ENCODE measurements around the gene SULT4A1. TPM values are rescaled to one million over a fixed set of nuclear protein-coding genes. Genes with fewer than 3 reads are reported as not detected.

The SULT4A1 gene
- total and polyA plus RNA-seq, 2 donors (not counting 1 experiment from before 2014, with no cell fraction given) = not detected

DNA sequence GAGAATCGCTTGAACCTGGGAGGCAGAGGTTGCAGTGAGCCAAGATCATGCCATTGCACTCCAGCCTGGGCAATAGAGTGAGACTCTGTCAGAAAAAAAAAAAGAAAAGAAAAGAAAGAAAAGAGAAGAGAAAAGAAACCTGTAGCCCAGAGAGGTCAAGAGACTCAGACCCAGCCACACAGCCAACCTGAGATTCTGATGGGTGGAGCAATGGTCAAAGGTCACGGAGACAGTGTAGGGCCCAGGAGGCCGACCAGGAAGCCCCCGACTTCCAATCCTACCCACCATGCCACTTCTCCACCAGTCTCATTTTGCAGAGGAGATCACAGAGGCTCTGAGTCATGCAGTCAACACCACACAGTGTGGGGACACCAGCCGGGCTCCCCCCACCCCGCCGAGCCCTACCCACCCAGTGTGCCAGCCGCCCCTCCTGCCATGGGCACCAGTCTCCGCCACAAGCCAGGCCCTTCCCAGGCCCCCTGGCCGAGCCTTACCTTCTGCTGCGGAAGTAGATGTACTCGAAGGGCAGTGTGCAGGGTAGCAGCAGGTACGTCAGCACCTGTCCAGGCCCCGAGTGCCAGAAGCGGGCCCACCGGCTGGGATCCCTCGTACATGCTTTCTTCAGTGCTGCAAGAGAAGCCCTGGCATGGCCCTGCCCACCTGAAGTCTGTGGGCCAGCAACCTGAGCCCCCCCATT lies 21.6 kb upstream of the SULT4A1 start:
- no peaks in the 10 kb centered on the region for H4K20me1 ChIP-seq (ENCODE audit: control insufficient read depth, insufficient read depth, low read length, poor library complexity, severe bottlenecking)
- no peak overlapping the region for H3K4me3 ChIP-seq (ENCODE audit: control extremely low read depth in 1 of 5, extremely low read depth in 1 of 5, insufficient read depth in 1 of 5, low read depth in 2 of 5, low read length in 4 of 5)
- no peak for TF ChIP-seq EZH2 (IDR thresholded peaks at IDR 0.05; ENCODE audit: borderline replicate concordance, insufficient read depth, low read depth, low read length, poor library complexity, severe bottlenecking)
- TF ChIP-seq, protein P1, sequence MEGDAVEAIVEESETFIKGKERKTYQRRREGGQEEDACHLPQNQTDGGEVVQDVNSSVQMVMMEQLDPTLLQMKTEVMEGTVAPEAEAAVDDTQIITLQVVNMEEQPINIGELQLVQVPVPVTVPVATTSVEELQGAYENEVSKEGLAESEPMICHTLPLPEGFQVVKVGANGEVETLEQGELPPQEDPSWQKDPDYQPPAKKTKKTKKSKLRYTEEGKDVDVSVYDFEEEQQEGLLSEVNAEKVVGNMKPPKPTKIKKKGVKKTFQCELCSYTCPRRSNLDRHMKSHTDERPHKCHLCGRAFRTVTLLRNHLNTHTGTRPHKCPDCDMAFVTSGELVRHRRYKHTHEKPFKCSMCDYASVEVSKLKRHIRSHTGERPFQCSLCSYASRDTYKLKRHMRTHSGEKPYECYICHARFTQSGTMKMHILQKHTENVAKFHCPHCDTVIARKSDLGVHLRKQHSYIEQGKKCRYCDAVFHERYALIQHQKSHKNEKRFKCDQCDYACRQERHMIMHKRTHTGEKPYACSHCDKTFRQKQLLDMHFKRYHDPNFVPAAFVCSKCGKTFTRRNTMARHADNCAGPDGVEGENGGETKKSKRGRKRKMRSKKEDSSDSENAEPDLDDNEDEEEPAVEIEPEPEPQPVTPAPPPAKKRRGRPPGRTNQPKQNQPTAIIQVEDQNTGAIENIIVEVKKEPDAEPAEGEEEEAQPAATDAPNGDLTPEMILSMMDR (IDR thresholded peaks at IDR 0.05) = no peak
- no peak overlapping the region for H2AFZ ChIP-seq (ENCODE audit: insufficient read depth, low read depth, low read length, poor library complexity, severe bottlenecking)
- no peaks in the 10 kb centered on the region for H3K79me2 ChIP-seq (ENCODE audit: control insufficient read depth, insufficient read depth, low read length)
- peaks cover 0 to 7% (median 0%) of the 10 kb centered on the region in 4 experiments for H3K27me3 ChIP-seq (replicated peaks in 1 of 4; ENCODE audit: control extremely low read depth in 1 of 4, control insufficient read depth in 3 of 4, insufficient read depth in 4 of 4, low read length in 3 of 4)
- intact Hi-C loops (cut with micrococcal nuclease) = loop anchor here (1.0 to 2.0 kb wide), 2 partner anchors 62 to 743 kb away; no protein-coding TSS in a partner anchor
- ChIA-PET POLR2A (no interaction called here), CTCF (interaction anchor here (0.7 to 1.4 kb wide), 4 partner anchors 8 to 202 kb away, joined by 3 to 10 read pairs (median 4); partner anchors contain the start of gene PNPLA5)
- 92% methylated on average over 14 of the region's 17 CpGs for WGBS (ENCODE audit: insufficient coverage)
- H3K4me2 ChIP-seq (replicated peaks; ENCODE audit: low read depth, low read length, poor library complexity, severe bottlenecking) = no peak overlapping the region
- Mint-ChIP-seq H3K27ac (no peak overlapping the region), H3K4me3 (no peak overlapping the region), H3K9me3 (ENCODE audit: insufficient read depth) (no peaks in the 10 kb centered on the region), H3K27me3 (peaks cover 27% of the 10 kb centered on the region), H3K4me1 (peaks cover 4% of the 10 kb centered on the region)
- peaks cover 0 to 5% of the 10 kb centered on the region in 2 donors for H3K4me1 ChIP-seq (ENCODE audit: control insufficient read depth in 2 of 2, insufficient read depth in 2 of 2, low read length in 2 of 2)
- H3K9me3 ChIP-seq (ENCODE audit: control extremely low read depth in 1 of 3, control insufficient read depth in 2 of 3, insufficient read depth in 1 of 3, low read length in 2 of 3) = peaks cover 0 to 3% (median 0%) of the 10 kb centered on the region in 3 donors
- ATAC-seq (ENCODE audit: low read depth) = no peak
- no peaks in the 10 kb centered on the region for H3K36me3 ChIP-seq (replicated peaks in 1 of 2; ENCODE audit: control extremely low read depth in 1 of 2, control insufficient read depth in 1 of 2, extremely low read depth in 1 of 2, insufficient read depth in 2 of 2, low read length in 1 of 2)
- no peak overlapping the region for H3K9ac ChIP-seq (ENCODE audit: low read length)
- no peak for DNase-seq
- H3K27ac ChIP-seq (ENCODE audit: low read length in 2 of 2) = no peak overlapping the region

Data from B cell (primary cell).